ENCODE measurements around the gene LAMA3.

LAMA3 gene

GRCh38 chr18:23824240-23824639 lies 135.0 kb downstream of the LAMA3 start:
- H3K36me3 ChIP-seq (ENCODE audit: control insufficient read depth in 2 of 2, insufficient read depth in 2 of 2, low read length in 2 of 2): no peaks in the 10 kb centered on the region
- no peak overlapping the region for H3K27ac ChIP-seq (ENCODE audit: low read length)
- H3K4me3 ChIP-seq (ENCODE audit: low read length in 2 of 2): no peak overlapping the region
- no peak overlapping the region for H3K9ac ChIP-seq (ENCODE audit: low read length in 2 of 2)
- peaks cover 13% of the 10 kb centered on the region for H3K4me1 ChIP-seq (ENCODE audit: control insufficient read depth, insufficient read depth, low read length)
- H3K9me3 ChIP-seq (ENCODE audit: control insufficient read depth in 2 of 2, low read length in 2 of 2): no peaks in the 10 kb centered on the region
- H3K27me3 ChIP-seq (ENCODE audit: control insufficient read depth in 1 of 2, insufficient read depth in 2 of 2, low read length in 2 of 2): no peaks in the 10 kb centered on the region

GRCh38 chr18:23824669-23825068 lies 135.4 kb downstream of the LAMA3 start:
- H3K4me1 ChIP-seq (ENCODE audit: control insufficient read depth, insufficient read depth, low read length): peaks cover 13% of the 10 kb centered on the region
- H3K36me3 ChIP-seq (ENCODE audit: control insufficient read depth in 2 of 2, insufficient read depth in 2 of 2, low read length in 2 of 2): no peaks in the 10 kb centered on the region
- H3K9ac ChIP-seq (ENCODE audit: low read length in 2 of 2): no peak overlapping the region
- no peak overlapping the region for H3K4me3 ChIP-seq (ENCODE audit: low read length in 2 of 2)
- H3K27me3 ChIP-seq (ENCODE audit: control insufficient read depth in 1 of 2, insufficient read depth in 2 of 2, low read length in 2 of 2): no peaks in the 10 kb centered on the region
- H3K9me3 ChIP-seq (ENCODE audit: control insufficient read depth in 2 of 2, low read length in 2 of 2): no peaks in the 10 kb centered on the region
- no peak overlapping the region for H3K27ac ChIP-seq (ENCODE audit: low read length)

DNA sequence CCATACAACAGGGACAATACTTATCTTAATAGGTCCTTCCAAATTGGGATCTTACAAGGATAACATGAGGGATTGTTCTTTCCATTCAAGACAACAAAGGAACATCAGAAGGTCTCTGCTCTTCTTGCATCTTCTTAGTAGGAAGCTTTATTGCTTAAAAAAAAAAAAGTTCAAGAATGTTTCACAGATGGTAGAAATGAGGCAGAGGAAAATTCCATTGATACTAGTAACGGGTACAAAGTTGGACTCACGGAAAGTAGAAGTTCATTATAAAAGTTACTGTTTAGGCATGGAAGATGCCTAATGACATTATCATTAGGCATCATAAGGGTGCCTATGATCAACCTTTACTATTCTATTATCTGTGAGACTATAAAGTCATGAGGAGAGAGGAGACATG lies 136.2 kb downstream of the LAMA3 start:
- no peaks in the 10 kb centered on the region for H3K27me3 ChIP-seq (ENCODE audit: control insufficient read depth in 1 of 2, insufficient read depth in 2 of 2, low read length in 2 of 2)
- H3K9me3 ChIP-seq (ENCODE audit: control insufficient read depth in 2 of 2, low read length in 2 of 2): no peaks in the 10 kb centered on the region
- peaks cover 13% of the 10 kb centered on the region for H3K4me1 ChIP-seq (ENCODE audit: control insufficient read depth, insufficient read depth, low read length)
- peak overlapping the region; percentile 49 for H3K27ac ChIP-seq (ENCODE audit: low read length)
- H3K4me3 ChIP-seq (ENCODE audit: low read length in 2 of 2): no peak overlapping the region
- H3K36me3 ChIP-seq (ENCODE audit: control insufficient read depth in 2 of 2, insufficient read depth in 2 of 2, low read length in 2 of 2): no peaks in the 10 kb centered on the region
- no peak overlapping the region for H3K9ac ChIP-seq (ENCODE audit: low read length in 2 of 2)

DNA sequence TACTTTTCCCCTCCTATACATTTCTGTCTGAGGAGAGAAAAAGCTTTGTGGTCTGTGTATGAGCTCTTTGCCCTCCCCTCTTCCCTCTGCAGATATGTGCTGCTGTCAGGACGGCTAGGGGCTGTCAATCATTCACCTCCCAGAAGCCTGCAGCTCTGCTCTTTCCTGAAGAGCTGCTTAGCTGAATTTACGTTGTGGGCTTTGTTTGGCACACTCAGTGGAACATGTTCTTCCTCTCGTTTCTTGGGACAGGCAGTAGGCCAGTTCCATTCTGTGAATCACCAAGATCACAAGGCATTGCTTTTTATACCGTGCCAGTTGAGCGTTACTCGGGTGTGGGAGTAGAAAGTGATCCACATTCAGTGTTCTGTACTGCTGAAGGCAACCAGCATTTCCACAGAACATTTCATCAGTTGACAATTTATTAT lies 136.7 kb downstream of the LAMA3 start:
- H3K4me3 ChIP-seq (ENCODE audit: low read length in 2 of 2): no peak overlapping the region
- H3K27ac ChIP-seq (ENCODE audit: low read length): peak overlapping the region; percentile 49
- no peaks in the 10 kb centered on the region for H3K36me3 ChIP-seq (ENCODE audit: control insufficient read depth in 2 of 2, insufficient read depth in 2 of 2, low read length in 2 of 2)
- no peaks in the 10 kb centered on the region for H3K27me3 ChIP-seq (ENCODE audit: control insufficient read depth in 1 of 2, insufficient read depth in 2 of 2, low read length in 2 of 2)
- no peak overlapping the region for H3K9ac ChIP-seq (ENCODE audit: low read length in 2 of 2)
- H3K9me3 ChIP-seq (ENCODE audit: control insufficient read depth in 2 of 2, low read length in 2 of 2): no peaks in the 10 kb centered on the region
- peaks cover 13% of the 10 kb centered on the region for H3K4me1 ChIP-seq (ENCODE audit: control insufficient read depth, insufficient read depth, low read length)

DNA sequence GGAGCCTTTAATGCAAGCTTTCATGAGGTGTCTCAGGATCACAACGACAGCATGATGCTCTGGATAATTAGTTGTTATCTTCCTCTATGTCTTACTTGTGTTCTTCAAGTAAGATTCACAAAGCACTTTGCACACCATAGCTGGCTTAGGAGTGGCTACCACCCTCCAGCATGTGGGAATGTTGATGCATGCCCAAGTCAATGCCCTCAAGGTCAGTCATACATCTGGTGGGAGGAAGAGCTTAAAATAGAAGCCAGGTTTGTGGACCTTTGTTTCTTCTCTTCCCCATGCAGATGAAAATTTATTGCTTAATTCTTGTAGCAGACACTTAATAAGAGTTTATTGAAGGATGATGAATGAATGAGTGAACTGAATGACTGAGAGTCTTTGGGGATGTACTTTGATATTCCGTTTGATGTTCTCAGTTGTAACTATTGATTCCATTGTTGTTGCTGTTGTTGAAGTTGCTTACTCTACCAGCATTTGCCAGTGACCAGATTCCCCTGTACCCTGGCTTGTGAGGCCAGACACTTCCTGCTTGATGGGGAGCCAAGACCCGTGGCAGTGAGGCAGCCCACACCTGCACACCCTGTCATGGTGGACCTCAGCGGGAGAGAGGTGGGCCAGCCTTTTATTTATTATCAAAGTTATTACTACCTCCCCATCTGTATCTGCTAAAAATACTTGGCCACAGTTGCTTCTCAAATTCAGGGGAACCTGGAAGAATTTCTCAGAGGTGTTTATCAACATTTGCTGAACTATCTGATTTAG lies 137.8 kb downstream of the LAMA3 start:
- Histone ChIP-seq H3K27ac (ENCODE audit: low read length) (peak overlapping the region; percentile 49), H3K4me3 (ENCODE audit: low read length in 2 of 2) (no peak overlapping the region), H3K9me3 (ENCODE audit: control insufficient read depth in 2 of 2, low read length in 2 of 2) (no peaks in the 10 kb centered on the region), H3K9ac (ENCODE audit: low read length in 2 of 2) (no peak overlapping the region), H3K4me1 (ENCODE audit: control insufficient read depth, insufficient read depth, low read length) (peaks cover 13% of the 10 kb centered on the region), H3K27me3 (ENCODE audit: control insufficient read depth in 1 of 2, insufficient read depth in 2 of 2, low read length in 2 of 2) (no peaks in the 10 kb centered on the region), H3K36me3 (ENCODE audit: control insufficient read depth in 2 of 2, insufficient read depth in 2 of 2, low read length in 2 of 2) (no peaks in the 10 kb centered on the region)

GRCh38 chr18:23827681-23828080 lies 138.4 kb downstream of the LAMA3 start:
- Histone ChIP-seq H3K27me3 (ENCODE audit: control insufficient read depth in 1 of 2, insufficient read depth in 2 of 2, low read length in 2 of 2) (no peaks in the 10 kb centered on the region), H3K9ac (ENCODE audit: low read length in 2 of 2) (no peak overlapping the region), H3K4me3 (ENCODE audit: low read length in 2 of 2) (no peak overlapping the region), H3K36me3 (ENCODE audit: control insufficient read depth in 2 of 2, insufficient read depth in 2 of 2, low read length in 2 of 2) (no peaks in the 10 kb centered on the region), H3K9me3 (ENCODE audit: control insufficient read depth in 2 of 2, low read length in 2 of 2) (no peaks in the 10 kb centered on the region), H3K4me1 (ENCODE audit: control insufficient read depth, insufficient read depth, low read length) (peaks cover 13% of the 10 kb centered on the region), H3K27ac (ENCODE audit: low read length) (peak overlapping the region; percentile 12)

DNA sequence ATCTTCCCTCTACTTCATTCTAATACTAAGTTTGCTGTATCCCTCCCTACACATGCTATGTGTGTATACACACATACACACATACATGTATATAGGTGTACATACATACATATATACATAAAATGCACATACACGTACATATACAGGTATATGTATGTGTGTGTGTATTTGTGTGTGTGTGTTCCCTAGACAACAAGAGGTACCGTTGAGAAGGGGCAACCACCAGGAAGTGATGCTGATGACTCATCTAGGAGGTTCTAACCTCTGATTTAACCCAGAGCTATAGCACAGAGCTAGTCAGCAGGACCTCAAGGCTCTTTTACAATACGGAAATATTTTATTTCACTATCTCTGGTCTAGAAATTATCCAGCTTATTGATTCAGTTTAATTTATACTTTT lies 139.2 kb downstream of the LAMA3 start:
- H3K4me1 ChIP-seq (ENCODE audit: control insufficient read depth, insufficient read depth, low read length): peaks cover 13% of the 10 kb centered on the region
- no peaks in the 10 kb centered on the region for H3K36me3 ChIP-seq (ENCODE audit: control insufficient read depth in 2 of 2, insufficient read depth in 2 of 2, low read length in 2 of 2)
- H3K9ac ChIP-seq (ENCODE audit: low read length in 2 of 2): no peak overlapping the region
- H3K9me3 ChIP-seq (ENCODE audit: control insufficient read depth in 2 of 2, low read length in 2 of 2): no peaks in the 10 kb centered on the region
- H3K27ac ChIP-seq (ENCODE audit: low read length): no peak overlapping the region
- no peaks in the 10 kb centered on the region for H3K27me3 ChIP-seq (ENCODE audit: control insufficient read depth in 1 of 2, insufficient read depth in 2 of 2, low read length in 2 of 2)
- no peak overlapping the region for H3K4me3 ChIP-seq (ENCODE audit: low read length in 2 of 2)

DNA sequence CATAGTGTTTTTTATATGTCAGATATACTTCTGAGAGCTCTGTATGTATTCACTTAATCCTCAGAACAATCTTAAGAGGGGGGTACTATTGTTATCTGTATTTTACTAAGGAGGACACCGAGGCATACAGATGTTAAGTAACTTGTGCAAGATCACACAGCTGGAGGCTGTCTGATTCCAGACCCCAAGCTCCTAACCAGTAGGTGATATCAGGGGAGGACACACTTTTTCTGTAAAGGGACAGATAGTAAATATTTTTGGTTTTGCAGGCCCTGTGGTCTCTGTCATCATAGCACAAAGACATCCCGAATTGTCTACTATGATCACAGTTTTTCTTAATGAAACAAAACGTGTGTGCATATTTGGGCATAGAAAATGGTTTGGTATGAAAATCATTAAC lies 143.7 kb downstream of the LAMA3 start:
- Histone ChIP-seq H3K36me3 (ENCODE audit: control insufficient read depth in 2 of 2, insufficient read depth in 2 of 2, low read length in 2 of 2) (no peaks in the 10 kb centered on the region), H3K27ac (ENCODE audit: low read length) (no peak overlapping the region), H3K27me3 (ENCODE audit: control insufficient read depth in 1 of 2, insufficient read depth in 2 of 2, low read length in 2 of 2) (no peaks in the 10 kb centered on the region), H3K4me1 (ENCODE audit: control insufficient read depth, insufficient read depth, low read length) (no peaks in the 10 kb centered on the region), H3K9me3 (ENCODE audit: control insufficient read depth in 2 of 2, low read length in 2 of 2) (no peaks in the 10 kb centered on the region), H3K4me3 (ENCODE audit: low read length in 2 of 2) (no peak overlapping the region), H3K9ac (ENCODE audit: low read length in 2 of 2) (no peak overlapping the region)

DNA sequence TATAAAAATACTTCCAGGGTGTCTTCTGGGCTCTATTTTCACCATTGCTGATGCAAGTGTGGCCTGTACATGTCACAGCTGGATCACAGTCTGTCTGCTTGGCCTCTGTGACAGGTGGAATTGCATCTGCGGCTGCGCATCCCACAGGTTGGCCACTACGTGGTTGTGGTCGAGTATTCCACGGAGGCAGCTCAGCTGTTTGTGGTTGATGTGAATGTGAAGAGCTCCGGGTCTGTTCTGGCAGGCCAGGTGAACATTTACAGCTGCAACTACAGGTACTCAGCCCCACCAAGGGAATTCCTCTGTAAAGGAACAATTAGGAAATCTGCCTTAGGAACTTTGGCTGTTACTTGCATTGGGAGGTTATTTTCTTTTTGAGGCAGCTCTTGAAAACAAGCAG lies 144.5 kb downstream of the LAMA3 start:
- Histone ChIP-seq H3K4me3 (ENCODE audit: low read length in 2 of 2) (no peak overlapping the region), H3K4me1 (ENCODE audit: control insufficient read depth, insufficient read depth, low read length) (no peaks in the 10 kb centered on the region), H3K9ac (ENCODE audit: low read length in 2 of 2) (no peak overlapping the region), H3K27me3 (ENCODE audit: control insufficient read depth in 1 of 2, insufficient read depth in 2 of 2, low read length in 2 of 2) (no peaks in the 10 kb centered on the region), H3K36me3 (ENCODE audit: control insufficient read depth in 2 of 2, insufficient read depth in 2 of 2, low read length in 2 of 2) (no peaks in the 10 kb centered on the region), H3K27ac (ENCODE audit: low read length) (no peak overlapping the region), H3K9me3 (ENCODE audit: control insufficient read depth in 2 of 2, low read length in 2 of 2) (no peaks in the 10 kb centered on the region)

- Histone ChIP-seq H3K9me3 (ENCODE audit: control insufficient read depth in 2 of 2, low read length in 2 of 2) (no peaks in the 10 kb centered on the region), H3K4me1 (ENCODE audit: control insufficient read depth, insufficient read depth, low read length) (no peaks in the 10 kb centered on the region), H3K27me3 (ENCODE audit: control insufficient read depth in 1 of 2, insufficient read depth in 2 of 2, low read length in 2 of 2) (no peaks in the 10 kb centered on the region), H3K9ac (ENCODE audit: low read length in 2 of 2) (no peak overlapping the region), H3K4me3 (ENCODE audit: low read length in 2 of 2) (no peak overlapping the region), H3K36me3 (ENCODE audit: control insufficient read depth in 2 of 2, insufficient read depth in 2 of 2, low read length in 2 of 2) (no peaks in the 10 kb centered on the region), H3K27ac (ENCODE audit: low read length) (no peak overlapping the region)
These were observed 145.8 kb downstream of the LAMA3 start for GRCh38 chr18:23835091-23835490.

- Histone ChIP-seq H3K27ac (ENCODE audit: low read length) (no peak overlapping the region), H3K9me3 (ENCODE audit: control insufficient read depth in 2 of 2, low read length in 2 of 2) (no peaks in the 10 kb centered on the region), H3K9ac (ENCODE audit: low read length in 2 of 2) (no peak overlapping the region), H3K27me3 (ENCODE audit: control insufficient read depth in 1 of 2, insufficient read depth in 2 of 2, low read length in 2 of 2) (no peaks in the 10 kb centered on the region), H3K36me3 (ENCODE audit: control insufficient read depth in 2 of 2, insufficient read depth in 2 of 2, low read length in 2 of 2) (no peaks in the 10 kb centered on the region), H3K4me3 (ENCODE audit: low read length in 2 of 2) (no peak overlapping the region), H3K4me1 (ENCODE audit: control insufficient read depth, insufficient read depth, low read length) (no peaks in the 10 kb centered on the region)
These were observed 146.3 kb downstream of the LAMA3 start for GRCh38 chr18:23835506-23835905.
